ENCODE data around the gene FDX2. TPM values are rescaled to one million over a fixed set of nuclear protein-coding genes. Genes with fewer than 3 reads are reported as not detected.

FDX2 gene
- 13.4 TPM for polyA plus RNA-seq (2013, experiment 1 of 2)
- 13.5 TPM for polyA plus RNA-seq (2013, experiment 2 of 2)

- peak within 1 kb of the TSS; percentile 98 for H2AFZ ChIP-seq (ENCODE audit: low read length)
- peaks cover 6% of the 10 kb centered on the region for H3K79me1 ChIP-seq (ENCODE audit: low read depth, low read length)
- peak within 1 kb of the TSS; percentile 5 for H3K23ac ChIP-seq (ENCODE audit: low read depth, low read length, poor library complexity)
- H3K9ac ChIP-seq (ENCODE audit: low read depth, low read length, poor library complexity) = peak within 1 kb of the TSS; percentile 65
- H4K91ac ChIP-seq (ENCODE audit: low read depth, low read length, poor library complexity) = no peak within 1 kb of the TSS
- peak within 1 kb of the TSS; percentile 77 for H3K4me2 ChIP-seq (ENCODE audit: insufficient read depth, low read length, poor library complexity, severe bottlenecking)
- H3K4me1 ChIP-seq (ENCODE audit: control insufficient read depth in 2 of 2, insufficient read depth in 1 of 2, low read depth in 1 of 2, low read length in 2 of 2) = peaks cover 0 to 2% of the 10 kb centered on the region in 2 donors
- peak within 1 kb of the TSS; percentile 55 for H3K18ac ChIP-seq (ENCODE audit: low read length)
- H3K36me3 ChIP-seq (replicated peaks in 1 of 2; ENCODE audit: control insufficient read depth in 2 of 2, insufficient read depth in 2 of 2, low read length in 2 of 2) = peaks cover 23 to 54% of the 10 kb centered on the region in 2 donors
- H3K9me3 ChIP-seq (replicated peaks in 1 of 2; ENCODE audit: control insufficient read depth in 2 of 2, insufficient read depth in 1 of 2, low read depth in 1 of 2, low read length in 2 of 2) = no peaks in the 10 kb centered on the region
- H2BK12ac ChIP-seq (ENCODE audit: low read length) = no peak within 1 kb of the TSS
- H3K27me3 ChIP-seq (ENCODE audit: control insufficient read depth in 3 of 3, insufficient read depth in 3 of 3, low read depth in 1 of 3, low read length in 3 of 3) = no peaks in the 10 kb centered on the region
- no peak within 1 kb of the TSS for H2BK15ac ChIP-seq (ENCODE audit: low read length)
- no CpG with 5 or more reads among the region's 55 CpGs for WGBS, 2 donors (ENCODE audit: extremely low coverage in 2 of 2, insufficient read length in 2 of 2, insufficient replicate concordance in 1 of 2)
- no peak within 1 kb of the TSS for H3K4ac ChIP-seq (ENCODE audit: low read length)
- DNase-seq (ENCODE audit: low spot score) = peak; percentile 86
- H2BK120ac ChIP-seq (ENCODE audit: low read depth, low read length) = no peak within 1 kb of the TSS
- peak within 1 kb of the TSS; percentile 17 for H2AK5ac ChIP-seq (ENCODE audit: low read depth, low read length)
- H2BK5ac ChIP-seq (ENCODE audit: low read length) = no peak within 1 kb of the TSS
- H3K14ac ChIP-seq (ENCODE audit: low read length) = no peak within 1 kb of the TSS
- H4K8ac ChIP-seq (ENCODE audit: low read depth, low read length) = no peak within 1 kb of the TSS
- peak within 1 kb of the TSS; percentile 71 to 81 for H3K4me3 ChIP-seq (ENCODE audit: low read length in 2 of 2)
- no peak within 1 kb of the TSS for H3K27ac ChIP-seq (replicated peaks; ENCODE audit: low read length)
Measured at GRCh38 chr19:10315335-10316214, at the start of gene FDX2. TSS of gene FDX2 (minus strand) at chr19:10316015. CDS start at chr19:10315996, 19 bp downstream.

GRCh38 chr19:10365518-10365917, 49.7 kb upstream of the FDX2 start:
- H2AK5ac ChIP-seq (ENCODE audit: low read depth, low read length) = no peak overlapping the region
- H3K18ac ChIP-seq (ENCODE audit: low read length) = no peak overlapping the region
- H3K27ac ChIP-seq (replicated peaks; ENCODE audit: low read length) = no peak overlapping the region
- no peaks in the 10 kb centered on the region for H3K27me3 ChIP-seq (ENCODE audit: control insufficient read depth in 3 of 3, insufficient read depth in 3 of 3, low read depth in 1 of 3, low read length in 3 of 3)
- H2BK5ac ChIP-seq (ENCODE audit: low read length) = no peak overlapping the region
- peaks cover 44 to 82% of the 10 kb centered on the region in 2 donors for H3K36me3 ChIP-seq (replicated peaks in 1 of 2; ENCODE audit: control insufficient read depth in 2 of 2, insufficient read depth in 2 of 2, low read length in 2 of 2)
- H4K8ac ChIP-seq (ENCODE audit: low read depth, low read length) = no peak overlapping the region
- H3K23ac ChIP-seq (ENCODE audit: low read depth, low read length, poor library complexity) = peak overlapping the region; percentile 20
- no peak overlapping the region for H4K91ac ChIP-seq (ENCODE audit: low read depth, low read length, poor library complexity)
- DNase-seq (ENCODE audit: low spot score) = no peak
- H3K4me1 ChIP-seq (ENCODE audit: control insufficient read depth in 2 of 2, insufficient read depth in 1 of 2, low read depth in 1 of 2, low read length in 2 of 2) = no peaks in the 10 kb centered on the region
- H3K4me2 ChIP-seq (ENCODE audit: insufficient read depth, low read length, poor library complexity, severe bottlenecking) = no peak overlapping the region
- WGBS, 2 donors (ENCODE audit: extremely low coverage in 2 of 2, insufficient read length in 2 of 2, insufficient replicate concordance in 1 of 2) = no CpG with 5 or more reads among the region's 23 CpGs
- peak overlapping the region; percentile 44 for H3K9ac ChIP-seq (ENCODE audit: low read depth, low read length, poor library complexity)
- no peak overlapping the region for H2BK12ac ChIP-seq (ENCODE audit: low read length)
- H3K4ac ChIP-seq (ENCODE audit: low read length) = no peak overlapping the region
- H2BK15ac ChIP-seq (ENCODE audit: low read length) = no peak overlapping the region
- no peak overlapping the region for H2BK120ac ChIP-seq (ENCODE audit: low read depth, low read length)
- no peak overlapping the region for H2AFZ ChIP-seq (ENCODE audit: low read length)
- H3K4me3 ChIP-seq (ENCODE audit: low read length in 2 of 2) = peak overlapping the region in 1 of 2 donors; percentile 49
- H3K9me3 ChIP-seq (replicated peaks in 1 of 2; ENCODE audit: control insufficient read depth in 2 of 2, insufficient read depth in 1 of 2, low read depth in 1 of 2, low read length in 2 of 2) = no peaks in the 10 kb centered on the region
- peaks cover 3% of the 10 kb centered on the region for H3K79me1 ChIP-seq (ENCODE audit: low read depth, low read length)
- H3K14ac ChIP-seq (ENCODE audit: low read length) = no peak overlapping the region

- no peak overlapping the region for H3K4me2 ChIP-seq (ENCODE audit: insufficient read depth, low read length, poor library complexity, severe bottlenecking)
- H2BK120ac ChIP-seq (ENCODE audit: low read depth, low read length) = no peak overlapping the region
- no peaks in the 10 kb centered on the region for H3K4me1 ChIP-seq (ENCODE audit: control insufficient read depth in 2 of 2, insufficient read depth in 1 of 2, low read depth in 1 of 2, low read length in 2 of 2)
- H3K23ac ChIP-seq (ENCODE audit: low read depth, low read length, poor library complexity) = peak overlapping the region; percentile 34
- no peak overlapping the region for H2BK12ac ChIP-seq (ENCODE audit: low read length)
- no peaks in the 10 kb centered on the region for H3K27me3 ChIP-seq (ENCODE audit: control insufficient read depth in 3 of 3, insufficient read depth in 3 of 3, low read depth in 1 of 3, low read length in 3 of 3)
- no peak overlapping the region for H4K91ac ChIP-seq (ENCODE audit: low read depth, low read length, poor library complexity)
- peaks cover 3% of the 10 kb centered on the region for H3K79me1 ChIP-seq (ENCODE audit: low read depth, low read length)
- no peak overlapping the region for H4K8ac ChIP-seq (ENCODE audit: low read depth, low read length)
- H3K27ac ChIP-seq (replicated peaks; ENCODE audit: low read length) = no peak overlapping the region
- no peak overlapping the region for H3K18ac ChIP-seq (ENCODE audit: low read length)
- no peak overlapping the region for H3K9ac ChIP-seq (ENCODE audit: low read depth, low read length, poor library complexity)
- no peak overlapping the region for H2BK5ac ChIP-seq (ENCODE audit: low read length)
- no peak overlapping the region for H2AK5ac ChIP-seq (ENCODE audit: low read depth, low read length)
- no peak for DNase-seq (ENCODE audit: low spot score)
- H3K4ac ChIP-seq (ENCODE audit: low read length) = no peak overlapping the region
- H2BK15ac ChIP-seq (ENCODE audit: low read length) = no peak overlapping the region
- H2AFZ ChIP-seq (ENCODE audit: low read length) = no peak overlapping the region
- no peaks in the 10 kb centered on the region for H3K9me3 ChIP-seq (replicated peaks in 1 of 2; ENCODE audit: control insufficient read depth in 2 of 2, insufficient read depth in 1 of 2, low read depth in 1 of 2, low read length in 2 of 2)
- peaks cover 44 to 88% of the 10 kb centered on the region in 2 donors for H3K36me3 ChIP-seq (replicated peaks in 1 of 2; ENCODE audit: control insufficient read depth in 2 of 2, insufficient read depth in 2 of 2, low read length in 2 of 2)
- no peak overlapping the region for H3K14ac ChIP-seq (ENCODE audit: low read length)
- WGBS, 2 donors (ENCODE audit: extremely low coverage in 2 of 2, insufficient read length in 2 of 2, insufficient replicate concordance in 1 of 2) = no CpG with 5 or more reads among the region's 19 CpGs
- no peak overlapping the region for H3K4me3 ChIP-seq (ENCODE audit: low read length in 2 of 2)
Measured at GRCh38 chr19:10364644-10365043, 48.8 kb upstream of the FDX2 start.

GRCh38 chr19:10363789-10364281, 48.0 kb upstream of the FDX2 start:
- Histone ChIP-seq H3K4me2 (ENCODE audit: insufficient read depth, low read length, poor library complexity, severe bottlenecking) (no peak overlapping the region), H2BK120ac (ENCODE audit: low read depth, low read length) (no peak overlapping the region), H2AK5ac (ENCODE audit: low read depth, low read length) (no peak overlapping the region), H3K79me1 (ENCODE audit: low read depth, low read length) (peaks cover 3% of the 10 kb centered on the region), H3K4me1 (ENCODE audit: control insufficient read depth in 2 of 2, insufficient read depth in 1 of 2, low read depth in 1 of 2, low read length in 2 of 2) (no peaks in the 10 kb centered on the region), H3K9me3 (replicated peaks in 1 of 2; ENCODE audit: control insufficient read depth in 2 of 2, insufficient read depth in 1 of 2, low read depth in 1 of 2, low read length in 2 of 2) (no peaks in the 10 kb centered on the region), H3K36me3 (replicated peaks in 1 of 2; ENCODE audit: control insufficient read depth in 2 of 2, insufficient read depth in 2 of 2, low read length in 2 of 2) (peaks cover 42 to 87% of the 10 kb centered on the region in 2 donors), H2BK5ac (ENCODE audit: low read length) (no peak overlapping the region), H3K27ac (replicated peaks; ENCODE audit: low read length) (no peak overlapping the region), H2AFZ (ENCODE audit: low read length) (no peak overlapping the region), H2BK12ac (ENCODE audit: low read length) (no peak overlapping the region), H3K4me3 (ENCODE audit: low read length in 2 of 2) (no peak overlapping the region), H2BK15ac (ENCODE audit: low read length) (no peak overlapping the region), H3K14ac (ENCODE audit: low read length) (no peak overlapping the region), H3K9ac (ENCODE audit: low read depth, low read length, poor library complexity) (no peak overlapping the region), H4K91ac (ENCODE audit: low read depth, low read length, poor library complexity) (no peak overlapping the region), H3K4ac (ENCODE audit: low read length) (no peak overlapping the region), H4K8ac (ENCODE audit: low read depth, low read length) (no peak overlapping the region), H3K18ac (ENCODE audit: low read length) (no peak overlapping the region), H3K23ac (ENCODE audit: low read depth, low read length, poor library complexity) (peak overlapping the region; percentile 60), H3K27me3 (ENCODE audit: control insufficient read depth in 3 of 3, insufficient read depth in 3 of 3, low read depth in 1 of 3, low read length in 3 of 3) (no peaks in the 10 kb centered on the region)
- DNase-seq (ENCODE audit: low spot score) = no peak
- whole genome bisulfite sequencing, 2 donors (ENCODE audit: extremely low coverage in 2 of 2, insufficient read length in 2 of 2, insufficient replicate concordance in 1 of 2) = no CpG with 5 or more reads among the region's 12 CpGs

All from neuronal stem cell (in vitro differentiated cells).